ENCODE results near the gene DDAH1.

The DDAH1 gene

GRCh38 chr1:85490270-85490985 is 25.5 kb upstream of the DDAH1 start:
- no peak overlapping the region for H3K4me3 ChIP-seq (ENCODE audit: insufficient read depth, low read depth, low read length)
- H3K4me1 ChIP-seq (ENCODE audit: control insufficient read depth, insufficient read depth, low read length) = no peaks in the 10 kb centered on the region
- H3K36me3 ChIP-seq (ENCODE audit: control insufficient read depth, insufficient read depth, low read length) = no peaks in the 10 kb centered on the region
- H3K27me3 ChIP-seq (ENCODE audit: control insufficient read depth, insufficient read depth, low read length, poor library complexity, severe bottlenecking) = no peaks in the 10 kb centered on the region
- H3K9me3 ChIP-seq (ENCODE audit: control insufficient read depth, low read length) = no peaks in the 10 kb centered on the region
- H3K27ac ChIP-seq (ENCODE audit: insufficient read depth, low read depth, low read length, poor library complexity, severe bottlenecking) = no peak overlapping the region
- WGBS, 2 experiments = 86 to 100% methylated on average over 1 of the region's 1 CpG

- 100% methylated on average over 1 of the region's 1 CpG for WGBS, 2 experiments
- no peaks in the 10 kb centered on the region for H3K9me3 ChIP-seq (ENCODE audit: control insufficient read depth, low read length)
- H3K4me1 ChIP-seq (ENCODE audit: control insufficient read depth, insufficient read depth, low read length) = no peaks in the 10 kb centered on the region
- no peak overlapping the region for H3K27ac ChIP-seq (ENCODE audit: insufficient read depth, low read depth, low read length, poor library complexity, severe bottlenecking)
- H3K27me3 ChIP-seq (ENCODE audit: control insufficient read depth, insufficient read depth, low read length, poor library complexity, severe bottlenecking) = no peaks in the 10 kb centered on the region
- no peak overlapping the region for H3K4me3 ChIP-seq (ENCODE audit: insufficient read depth, low read depth, low read length)
- no peaks in the 10 kb centered on the region for H3K36me3 ChIP-seq (ENCODE audit: control insufficient read depth, insufficient read depth, low read length)
These were observed 23.2 kb upstream of the DDAH1 start for GRCh38 chr1:85488126-85488525.

GRCh38 chr1:85485516-85485915 is 20.6 kb upstream of the DDAH1 start:
- Histone ChIP-seq H3K4me3 (ENCODE audit: insufficient read depth, low read depth, low read length) (no peak overlapping the region), H3K27ac (ENCODE audit: insufficient read depth, low read depth, low read length, poor library complexity, severe bottlenecking) (no peak overlapping the region), H3K36me3 (ENCODE audit: control insufficient read depth, insufficient read depth, low read length) (no peaks in the 10 kb centered on the region), H3K4me1 (ENCODE audit: control insufficient read depth, insufficient read depth, low read length) (no peaks in the 10 kb centered on the region), H3K9me3 (ENCODE audit: control insufficient read depth, low read length) (no peaks in the 10 kb centered on the region), H3K27me3 (ENCODE audit: control insufficient read depth, insufficient read depth, low read length, poor library complexity, severe bottlenecking) (no peaks in the 10 kb centered on the region)
- WGBS, 2 experiments = 97 to 99% methylated on average over 3 of the region's 3 CpGs

- no peaks in the 10 kb centered on the region for H3K27me3 ChIP-seq (ENCODE audit: control insufficient read depth, insufficient read depth, low read length, poor library complexity, severe bottlenecking)
- 89 to 91% methylated on average over 1 of the region's 1 CpG for WGBS, 2 experiments
- no peak overlapping the region for H3K4me3 ChIP-seq (ENCODE audit: insufficient read depth, low read depth, low read length)
- H3K9me3 ChIP-seq (ENCODE audit: control insufficient read depth, low read length) = no peaks in the 10 kb centered on the region
- no peaks in the 10 kb centered on the region for H3K36me3 ChIP-seq (ENCODE audit: control insufficient read depth, insufficient read depth, low read length)
- H3K4me1 ChIP-seq (ENCODE audit: control insufficient read depth, insufficient read depth, low read length) = no peaks in the 10 kb centered on the region
- no peak overlapping the region for H3K27ac ChIP-seq (ENCODE audit: insufficient read depth, low read depth, low read length, poor library complexity, severe bottlenecking)
These were observed 19.8 kb upstream of the DDAH1 start for GRCh38 chr1:85484716-85485115.

- Histone ChIP-seq H3K27ac (ENCODE audit: insufficient read depth, low read depth, low read length, poor library complexity, severe bottlenecking) (no peak overlapping the region), H3K4me1 (ENCODE audit: control insufficient read depth, insufficient read depth, low read length) (no peaks in the 10 kb centered on the region), H3K9me3 (ENCODE audit: control insufficient read depth, low read length) (no peaks in the 10 kb centered on the region), H3K4me3 (ENCODE audit: insufficient read depth, low read depth, low read length) (no peak overlapping the region), H3K36me3 (ENCODE audit: control insufficient read depth, insufficient read depth, low read length) (no peaks in the 10 kb centered on the region), H3K27me3 (ENCODE audit: control insufficient read depth, insufficient read depth, low read length, poor library complexity, severe bottlenecking) (no peaks in the 10 kb centered on the region)
- WGBS, 2 experiments = 95 to 97% methylated on average over 2 of the region's 2 CpGs
These were observed 19.3 kb upstream of the DDAH1 start for GRCh38 chr1:85484264-85484663.

GRCh38 chr1:85481688-85482087 is 16.7 kb upstream of the DDAH1 start:
- 94 to 95% methylated on average over 3 of the region's 3 CpGs for WGBS, 2 experiments
- Histone ChIP-seq H3K27ac (ENCODE audit: insufficient read depth, low read depth, low read length, poor library complexity, severe bottlenecking) (no peak overlapping the region), H3K27me3 (ENCODE audit: control insufficient read depth, insufficient read depth, low read length, poor library complexity, severe bottlenecking) (no peaks in the 10 kb centered on the region), H3K9me3 (ENCODE audit: control insufficient read depth, low read length) (no peaks in the 10 kb centered on the region), H3K36me3 (ENCODE audit: control insufficient read depth, insufficient read depth, low read length) (no peaks in the 10 kb centered on the region), H3K4me3 (ENCODE audit: insufficient read depth, low read depth, low read length) (no peak overlapping the region), H3K4me1 (ENCODE audit: control insufficient read depth, insufficient read depth, low read length) (no peaks in the 10 kb centered on the region)

GRCh38 chr1:85480566-85480965 is 15.6 kb upstream of the DDAH1 start:
- 50 to 89% methylated on average over 1 of the region's 2 CpGs for WGBS, 2 experiments
- Histone ChIP-seq H3K27ac (ENCODE audit: insufficient read depth, low read depth, low read length, poor library complexity, severe bottlenecking) (no peak overlapping the region), H3K4me1 (ENCODE audit: control insufficient read depth, insufficient read depth, low read length) (no peaks in the 10 kb centered on the region), H3K27me3 (ENCODE audit: control insufficient read depth, insufficient read depth, low read length, poor library complexity, severe bottlenecking) (no peaks in the 10 kb centered on the region), H3K4me3 (ENCODE audit: insufficient read depth, low read depth, low read length) (no peak overlapping the region), H3K9me3 (ENCODE audit: control insufficient read depth, low read length) (no peaks in the 10 kb centered on the region), H3K36me3 (ENCODE audit: control insufficient read depth, insufficient read depth, low read length) (no peaks in the 10 kb centered on the region)

GRCh38 chr1:85479491-85479890 is 14.5 kb upstream of the DDAH1 start:
- Histone ChIP-seq H3K27me3 (ENCODE audit: control insufficient read depth, insufficient read depth, low read length, poor library complexity, severe bottlenecking) (no peaks in the 10 kb centered on the region), H3K4me3 (ENCODE audit: insufficient read depth, low read depth, low read length) (no peak overlapping the region), H3K27ac (ENCODE audit: insufficient read depth, low read depth, low read length, poor library complexity, severe bottlenecking) (no peak overlapping the region), H3K9me3 (ENCODE audit: control insufficient read depth, low read length) (no peaks in the 10 kb centered on the region), H3K36me3 (ENCODE audit: control insufficient read depth, insufficient read depth, low read length) (no peaks in the 10 kb centered on the region), H3K4me1 (ENCODE audit: control insufficient read depth, insufficient read depth, low read length) (no peaks in the 10 kb centered on the region)
- 94 to 100% methylated on average over 1 of the region's 1 CpG for WGBS, 2 experiments

- Histone ChIP-seq H3K4me3 (ENCODE audit: insufficient read depth, low read depth, low read length) (no peak overlapping the region), H3K36me3 (ENCODE audit: control insufficient read depth, insufficient read depth, low read length) (no peaks in the 10 kb centered on the region), H3K9me3 (ENCODE audit: control insufficient read depth, low read length) (no peaks in the 10 kb centered on the region), H3K4me1 (ENCODE audit: control insufficient read depth, insufficient read depth, low read length) (no peaks in the 10 kb centered on the region), H3K27ac (ENCODE audit: insufficient read depth, low read depth, low read length, poor library complexity, severe bottlenecking) (no peak overlapping the region), H3K27me3 (ENCODE audit: control insufficient read depth, insufficient read depth, low read length, poor library complexity, severe bottlenecking) (no peaks in the 10 kb centered on the region)
- 100% methylated on average over 1 of the region's 1 CpG for WGBS, 2 experiments
These were observed 13.4 kb upstream of the DDAH1 start for GRCh38 chr1:85478366-85478765.

- H3K36me3 ChIP-seq (ENCODE audit: control insufficient read depth, insufficient read depth, low read length) = no peaks in the 10 kb centered on the region
- WGBS, 2 experiments = 75 to 92% methylated on average over 1 to 3 of the region's 3 CpGs
These were observed 10.1 kb upstream of the DDAH1 start for GRCh38 chr1:85475055-85475454.

GRCh38 chr1:85473390-85473789 is 8.4 kb upstream of the DDAH1 start:
- Histone ChIP-seq H3K27me3 (ENCODE audit: control insufficient read depth, insufficient read depth, low read length, poor library complexity, severe bottlenecking) (no peaks in the 10 kb centered on the region), H3K4me1 (ENCODE audit: control insufficient read depth, insufficient read depth, low read length) (no peaks in the 10 kb centered on the region), H3K9me3 (ENCODE audit: control insufficient read depth, low read length) (no peaks in the 10 kb centered on the region), H3K4me3 (ENCODE audit: insufficient read depth, low read depth, low read length) (no peak overlapping the region), H3K36me3 (ENCODE audit: control insufficient read depth, insufficient read depth, low read length) (no peaks in the 10 kb centered on the region), H3K27ac (ENCODE audit: insufficient read depth, low read depth, low read length, poor library complexity, severe bottlenecking) (no peak overlapping the region)
- 84 to 88% methylated on average over 6 of the region's 6 CpGs for WGBS, 2 experiments

More at GRCh38 chr1:85475055-85475454, 10.1 kb upstream of the DDAH1 start:
- Histone ChIP-seq H3K9me3 (ENCODE audit: control insufficient read depth, low read length) (no peaks in the 10 kb centered on the region), H3K27ac (ENCODE audit: insufficient read depth, low read depth, low read length, poor library complexity, severe bottlenecking) (no peak overlapping the region), H3K4me1 (ENCODE audit: control insufficient read depth, insufficient read depth, low read length) (no peaks in the 10 kb centered on the region), H3K4me3 (ENCODE audit: insufficient read depth, low read depth, low read length) (no peak overlapping the region), H3K27me3 (ENCODE audit: control insufficient read depth, insufficient read depth, low read length, poor library complexity, severe bottlenecking) (no peaks in the 10 kb centered on the region)

Measured in ectodermal cell (in vitro differentiated cells).